Stimulated activated CD4-positive, alpha-beta T cell treated with anti-CD3 and anti-CD28 coated beads, Interleukin-15, amount 100 ng/mL, for 24 hours (primary cell): Measurements from ENCODE around the gene CCL23.
A peak's percentile ranks its signal among the peaks of the same experiment; 100 is the strongest.
"Not testable (repeated sequence)": the region's sequence is repeated elsewhere in the genome, so short reads cannot be mapped to it uniquely, and the experiment has no call there.

Experiments used
- DNase-seq: peaks from one replicate; pipeline ENCODE4 v3.0.0-alpha.2; 2020

Gene CCL23, protein sequence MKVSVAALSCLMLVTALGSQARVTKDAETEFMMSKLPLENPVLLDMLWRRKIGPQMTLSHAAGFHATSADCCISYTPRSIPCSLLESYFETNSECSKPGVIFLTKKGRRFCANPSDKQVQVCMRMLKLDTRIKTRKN

DNA sequence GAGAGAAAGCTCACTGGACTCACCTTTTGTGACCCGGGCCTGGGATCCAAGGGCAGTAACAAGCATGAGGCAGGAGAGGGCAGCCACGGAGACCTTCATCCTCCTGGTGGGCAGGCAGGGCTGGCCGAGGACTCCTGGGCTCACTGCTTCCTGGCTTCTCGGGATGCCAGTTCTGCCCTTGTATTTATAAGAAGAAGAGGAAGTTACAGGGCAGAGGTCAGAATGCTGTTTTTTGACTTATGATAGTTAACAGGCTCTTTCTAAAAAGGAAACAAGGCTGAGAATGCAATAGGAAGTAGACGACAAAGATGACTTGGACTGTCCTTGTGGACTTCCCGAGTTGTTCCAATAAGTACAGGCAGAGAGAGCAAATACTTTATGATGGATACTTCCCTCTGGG, at the start of gene CCL23:
CCL23 (minus strand) TSS at position 174 of the 400 bp plus-strand sequence; CDS start at position 99, 75 bp downstream.
- DNase-seq: no peak

DNA sequence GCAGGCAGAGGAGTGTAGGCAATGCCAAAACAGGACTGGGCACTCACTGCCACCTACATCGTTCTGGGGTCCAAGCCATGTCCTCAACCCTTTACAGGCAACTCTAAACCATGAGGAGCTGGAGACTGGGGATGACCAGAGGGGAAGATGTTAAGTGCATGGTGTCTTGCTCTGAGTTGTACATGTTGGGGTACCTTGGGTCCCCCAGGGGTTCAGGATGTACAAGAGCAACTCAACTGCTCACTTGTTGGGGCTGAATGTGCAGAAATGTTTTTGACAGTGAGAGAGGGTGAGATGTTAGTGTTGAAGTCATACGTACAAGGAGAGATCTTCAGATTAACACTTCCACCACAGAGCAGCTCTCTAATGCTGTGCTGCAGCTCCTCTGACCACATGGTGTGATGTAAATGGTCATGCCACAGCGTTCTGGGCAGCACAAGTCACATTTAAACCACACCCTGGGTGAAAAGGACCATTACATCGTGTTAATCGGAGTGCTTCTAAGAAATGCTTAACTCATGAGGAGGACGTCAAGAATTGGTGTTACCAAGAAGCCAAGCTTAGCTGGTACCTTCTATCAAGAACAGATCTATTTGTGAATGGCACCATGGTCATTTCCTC, 48.7 kb upstream of the CCL23 start:
- no peak for DNase-seq

DNA sequence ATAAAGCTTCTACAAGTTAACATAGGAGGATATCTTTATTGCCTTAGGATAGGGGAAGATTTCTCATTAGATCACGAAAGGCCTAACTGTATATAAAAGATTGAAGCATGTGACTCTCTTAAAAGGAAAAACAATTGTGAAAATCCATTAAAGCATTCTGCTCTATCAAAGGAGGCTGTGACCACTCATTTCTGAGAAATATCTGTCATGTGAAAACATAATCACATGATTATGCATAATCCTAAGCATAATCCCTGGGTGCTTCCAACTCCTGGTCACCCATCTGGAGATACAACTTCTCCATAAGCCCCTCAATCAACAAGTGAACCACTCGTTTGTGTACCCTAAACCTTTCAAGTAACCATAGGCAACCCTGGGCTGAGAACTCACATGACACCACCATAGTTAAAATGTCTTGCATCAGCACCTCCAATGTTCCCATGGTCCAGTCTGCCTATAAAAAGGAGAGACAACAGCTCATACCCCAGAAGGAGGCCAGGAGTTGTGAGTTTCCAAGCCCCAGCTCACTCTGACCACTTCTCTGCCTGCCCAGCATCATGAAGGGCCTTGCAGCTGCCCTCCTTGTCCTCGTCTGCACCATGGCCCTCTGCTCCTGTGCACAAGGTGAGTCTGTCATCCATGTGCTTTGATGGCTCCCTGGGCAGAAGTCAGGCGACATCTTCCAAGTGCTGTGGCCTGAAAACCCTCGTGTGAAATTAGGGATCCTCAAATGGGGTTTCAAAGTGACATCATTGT, 46.2 kb upstream of the CCL23 start, which contains the start of gene CCL18:
CCL18 (plus strand) TSS at position 487 of the 756 bp plus-strand sequence; CDS start at position 558, 71 bp downstream.
- DNase-seq: no peak

DNA sequence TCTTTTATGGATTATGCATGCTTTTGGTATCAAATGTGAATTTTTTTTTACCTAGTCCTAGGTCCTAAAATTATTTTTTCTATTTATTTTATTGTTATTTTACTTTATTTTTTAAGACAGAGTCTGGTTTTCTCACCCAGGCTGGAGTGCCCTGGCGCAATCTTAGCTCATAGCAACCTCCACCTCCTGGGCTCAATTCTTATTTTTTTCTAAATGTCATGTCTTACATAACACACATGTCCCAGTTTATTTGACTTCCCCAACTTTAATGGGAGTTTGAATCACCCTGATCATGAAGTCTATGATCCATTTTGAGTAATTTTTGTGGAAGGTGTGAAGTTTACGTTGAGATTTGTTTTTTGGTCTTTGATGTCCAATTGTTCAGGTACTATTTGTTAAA, 43.0 kb upstream of the CCL23 start:
- DNase-seq: no peak

DNA sequence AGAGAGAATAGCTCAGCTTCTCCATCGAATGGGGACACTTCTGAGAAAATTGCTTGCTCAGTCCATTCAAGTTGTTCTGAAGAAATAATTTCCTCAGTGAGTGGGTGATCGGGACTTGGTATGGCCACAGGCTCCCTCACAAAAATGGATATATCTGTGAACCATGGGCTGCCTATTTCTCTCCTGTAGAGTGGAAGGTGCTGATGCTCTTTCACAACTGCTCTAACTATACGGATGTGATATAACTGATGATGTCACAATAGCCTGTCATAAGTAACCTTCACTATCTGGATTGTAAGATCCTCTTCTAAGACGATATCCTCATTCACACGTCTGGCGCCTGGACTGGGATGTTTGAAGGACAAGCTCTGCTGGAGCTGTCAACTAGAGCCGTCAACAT, 41.6 kb upstream of the CCL23 start:
- no peak for DNase-seq

DNA sequence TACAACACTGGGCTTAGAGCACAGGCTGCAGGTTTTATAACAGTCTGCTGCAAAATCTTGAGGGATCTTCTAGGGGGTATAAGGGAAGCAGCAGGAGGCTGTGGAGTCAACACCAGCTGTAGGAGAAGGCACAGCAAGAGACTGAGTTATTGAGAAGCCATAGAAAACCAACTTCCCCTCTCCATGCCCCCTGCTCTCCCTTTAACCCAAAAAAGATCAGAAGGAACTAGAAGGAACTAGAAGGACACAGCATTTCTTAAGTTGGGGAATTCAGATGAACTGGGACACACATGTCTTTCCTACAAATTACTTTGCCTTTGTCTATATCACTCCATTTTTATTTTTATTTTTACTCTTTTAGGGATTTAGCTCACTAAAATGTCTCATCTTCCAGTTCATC, 40.1 kb upstream of the CCL23 start:
- DNase-seq: no peak

DNA sequence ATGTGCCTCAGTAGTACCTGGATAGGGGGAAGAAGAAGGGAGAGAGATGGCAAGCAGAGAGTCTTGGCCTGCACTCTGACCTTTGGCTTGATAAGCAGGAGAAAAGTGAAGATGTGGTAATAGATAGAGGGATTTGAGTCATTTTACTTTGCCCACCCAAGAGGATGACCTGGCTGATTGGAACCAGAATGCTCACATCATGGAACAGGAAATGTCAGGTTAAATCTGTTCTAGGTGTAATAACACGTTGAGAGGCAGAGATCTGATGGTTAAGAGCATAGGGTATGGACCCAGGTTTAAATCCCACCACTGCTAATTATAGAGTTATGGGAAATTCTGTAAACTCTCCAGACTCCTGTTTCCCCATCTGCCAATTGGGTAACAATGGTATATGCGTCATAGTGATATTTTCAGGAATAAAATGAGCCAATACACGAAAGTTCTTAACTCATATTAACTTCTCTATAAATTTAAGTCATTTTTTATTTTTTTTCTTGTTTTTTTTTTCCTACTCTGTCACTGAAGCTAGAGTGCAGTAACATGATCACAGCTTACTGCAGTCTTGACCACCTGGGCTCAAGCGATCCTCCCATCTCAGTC, 38.2 kb upstream of the CCL23 start:
- no peak for DNase-seq

DNA sequence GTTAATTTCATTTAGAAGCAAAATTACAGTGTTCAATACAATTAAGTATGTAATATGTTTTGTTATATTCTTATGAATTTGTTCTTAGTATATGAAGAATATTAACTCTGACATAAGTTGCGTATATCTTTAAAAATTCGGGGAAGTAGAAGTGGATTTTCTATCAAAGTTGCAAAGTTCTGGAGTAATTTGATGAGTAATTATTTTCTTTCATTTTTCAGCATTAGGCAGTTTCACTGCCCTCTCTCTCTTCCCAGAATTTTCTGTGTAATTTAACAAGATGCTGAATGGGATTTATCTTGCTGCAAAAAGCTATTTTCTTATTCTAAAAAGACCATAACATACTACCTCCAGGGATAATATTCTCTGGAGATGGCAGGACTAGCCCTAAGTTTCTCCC, 37.4 kb upstream of the CCL23 start:
- DNase-seq: no peak

DNA sequence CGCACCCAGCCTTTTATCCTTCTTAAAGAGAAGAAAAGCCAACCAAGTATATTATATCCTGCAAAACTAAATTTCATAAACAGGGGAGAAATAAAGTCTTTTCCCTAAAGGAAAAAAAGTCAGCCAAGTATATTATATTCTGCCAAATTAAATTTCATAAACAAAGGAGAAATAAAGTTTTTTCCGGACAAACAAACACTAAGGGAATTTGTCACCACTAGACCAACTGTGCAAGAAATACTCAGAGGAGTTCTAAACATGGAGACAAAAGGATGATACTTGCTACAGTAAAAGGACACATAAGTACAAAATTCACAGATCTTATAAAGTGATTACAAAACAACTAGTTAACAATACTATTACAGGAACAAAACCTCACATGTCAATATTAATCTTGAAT, 31.9 kb upstream of the CCL23 start:
- no peak for DNase-seq

DNA sequence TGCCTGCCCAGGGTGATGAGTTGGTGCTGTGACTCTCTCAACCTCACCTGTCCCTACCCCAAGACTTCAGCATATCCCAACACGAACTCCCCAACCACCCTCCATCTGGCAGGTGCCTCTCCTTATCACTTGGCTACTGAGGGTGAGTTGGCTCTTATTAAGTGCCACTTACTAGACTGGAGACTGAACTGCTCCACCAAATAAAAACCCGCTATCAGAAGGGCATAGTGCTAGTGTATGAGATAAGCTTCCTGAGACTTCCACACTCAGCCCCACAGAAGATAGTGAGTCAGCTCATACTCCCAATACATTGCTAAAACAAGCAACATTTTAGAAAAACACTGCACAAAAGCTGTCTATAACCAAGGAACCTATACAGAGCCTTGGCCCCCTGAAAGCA, 30.3 kb upstream of the CCL23 start:
- no peak for DNase-seq

DNA sequence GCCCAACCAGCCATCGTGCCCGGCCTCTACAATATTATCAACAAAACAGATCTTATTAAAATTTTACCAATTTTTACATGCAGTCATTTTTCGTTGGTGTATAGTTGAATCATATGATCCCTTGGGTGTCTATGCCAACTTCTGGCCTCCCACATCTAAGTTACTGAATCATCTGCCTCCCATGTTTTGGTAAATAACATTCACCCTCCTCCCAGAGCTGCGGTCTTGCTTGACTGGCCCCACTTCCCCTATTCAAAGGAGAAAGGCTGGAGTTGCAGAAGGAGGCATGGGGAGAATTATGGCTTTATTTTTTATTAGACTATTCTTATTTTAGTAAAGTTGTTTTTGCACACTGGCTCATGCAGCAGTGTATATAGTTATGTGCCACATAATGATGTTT, 18.5 kb upstream of the CCL23 start:
- no peak for DNase-seq

DNA sequence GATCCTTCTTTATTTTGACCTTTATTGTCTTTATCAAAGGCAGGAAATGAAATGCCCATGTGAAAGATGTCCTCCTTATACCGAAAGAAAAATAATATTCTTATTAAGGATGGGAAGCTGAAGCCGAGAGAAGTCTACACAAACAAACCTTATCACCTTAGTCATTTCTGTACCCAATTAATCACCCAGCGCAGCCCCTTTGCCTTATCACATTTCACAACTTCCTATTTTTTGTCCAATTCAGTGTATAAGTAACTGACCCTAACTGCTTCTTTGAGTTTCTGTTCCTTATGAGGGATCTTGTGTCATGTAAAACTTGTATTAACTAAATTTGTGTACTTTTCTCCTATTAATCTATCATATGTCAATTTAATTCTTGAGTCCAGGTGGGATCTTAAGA, 16.4 kb upstream of the CCL23 start:
- no peak for DNase-seq

DNA sequence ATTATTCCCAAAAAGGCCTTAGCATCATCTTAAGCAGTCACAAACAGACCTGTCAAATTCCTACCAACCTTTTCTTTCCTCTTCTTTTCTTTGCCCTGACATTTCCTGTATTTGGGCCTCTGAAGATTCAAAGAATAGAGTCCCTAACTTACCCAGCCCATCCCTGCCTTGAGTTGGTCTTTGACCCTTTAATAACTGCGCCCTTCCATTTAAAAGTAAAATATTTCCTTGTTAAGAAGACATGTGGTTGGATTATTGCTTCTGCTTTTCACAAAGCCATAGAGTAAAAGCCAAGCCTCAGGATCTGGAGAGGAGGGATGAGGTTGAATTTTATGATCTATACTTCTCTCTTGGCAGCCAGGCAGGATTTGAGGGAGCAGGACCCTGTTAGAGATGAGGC, 13.2 kb upstream of the CCL23 start:
- no peak for DNase-seq

DNA sequence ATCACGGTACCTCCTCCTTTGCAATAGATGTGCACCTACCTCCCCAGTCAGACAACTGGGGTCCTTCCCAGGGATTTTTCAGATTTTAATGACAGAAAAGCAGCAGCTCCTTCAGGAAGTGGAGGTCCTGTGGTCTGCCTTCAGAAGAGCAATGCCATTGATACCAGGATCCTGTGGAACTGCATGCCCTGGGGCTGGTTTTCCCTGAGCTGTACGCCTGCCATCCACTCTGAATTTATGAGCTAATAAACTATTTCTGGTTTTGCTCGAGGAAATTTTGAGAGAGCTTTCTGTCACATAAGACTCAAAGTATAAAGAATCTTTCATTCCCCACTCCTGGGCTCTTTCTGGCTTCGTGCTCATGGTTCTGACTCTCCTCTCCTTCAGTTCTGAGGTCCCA, 10.0 kb upstream of the CCL23 start:
- no peak for DNase-seq

DNA sequence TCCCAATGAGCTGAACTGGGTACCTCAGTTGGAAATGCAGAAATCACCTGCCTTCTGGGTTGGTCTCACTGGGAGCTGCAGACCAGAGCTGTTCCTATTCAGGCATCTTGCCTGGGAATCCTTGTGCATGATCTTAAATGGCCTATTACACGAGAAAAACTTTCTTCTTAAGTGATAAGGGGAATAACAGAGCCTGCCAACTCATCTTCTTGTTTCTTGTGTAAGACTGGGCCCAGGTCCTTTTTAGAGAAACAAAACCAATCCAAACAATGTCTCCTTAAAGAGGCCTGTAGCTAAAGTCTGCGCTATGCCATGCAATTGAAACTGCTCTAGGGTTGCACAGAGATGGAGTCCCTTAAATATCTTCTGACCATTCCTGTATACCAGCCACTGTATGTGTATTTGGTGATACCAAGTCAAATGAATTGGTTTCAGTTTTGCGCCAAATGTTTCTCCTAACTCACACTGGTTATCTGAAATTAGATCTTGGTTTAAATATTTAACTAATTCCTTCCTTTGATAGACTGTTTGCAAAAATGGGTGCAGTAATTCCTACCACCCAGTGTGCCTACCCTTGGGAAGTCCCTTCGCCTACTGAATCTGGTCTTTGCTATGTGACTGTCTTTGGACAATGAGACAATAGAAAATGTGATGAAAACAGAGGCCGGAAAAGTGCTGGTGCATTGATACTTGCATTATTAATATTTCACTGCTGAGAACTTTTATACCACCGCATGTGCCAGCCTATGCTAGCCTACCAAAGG, 6.5 kb upstream of the CCL23 start:
- DNase-seq: no peak

DNA sequence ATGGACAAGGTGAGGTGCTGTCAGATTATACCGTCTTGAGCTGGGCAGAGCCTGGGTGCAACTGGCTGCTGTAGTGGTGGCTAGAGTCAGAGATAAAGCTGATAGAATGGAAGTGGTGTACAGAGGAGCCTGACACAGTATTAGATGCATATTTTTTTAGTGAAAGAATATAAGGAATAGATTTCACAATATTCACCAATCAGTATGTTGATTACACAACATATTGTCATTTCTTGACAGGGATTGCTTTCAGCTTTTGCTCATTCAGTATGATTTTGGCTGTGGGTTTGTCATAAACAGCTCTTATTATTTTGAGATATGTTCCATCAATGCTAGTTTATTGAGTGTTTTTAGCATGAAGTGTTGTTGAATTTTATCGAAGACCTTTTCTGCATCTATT, 1.7 kb upstream of the CCL23 start:
- no peak for DNase-seq

DNA sequence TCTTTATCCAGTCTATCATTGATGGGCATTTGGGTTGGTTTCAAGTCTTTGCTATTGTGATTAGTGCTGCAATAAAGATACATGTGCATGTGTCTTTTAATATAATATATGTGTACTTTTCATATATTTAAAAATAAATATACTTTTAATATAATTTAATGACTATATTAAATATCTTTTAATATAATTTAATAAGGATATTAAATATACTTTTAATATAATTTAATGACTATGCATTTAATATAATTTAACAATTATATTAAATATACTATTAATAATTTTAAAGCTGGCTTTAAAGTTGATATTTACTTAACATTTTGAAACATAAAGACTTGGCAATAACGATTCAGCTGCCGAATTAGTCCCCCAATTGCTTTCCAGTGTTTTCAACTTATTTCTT, 1.2 kb downstream of the CCL23 start:
- DNase-seq: no peak

DNA sequence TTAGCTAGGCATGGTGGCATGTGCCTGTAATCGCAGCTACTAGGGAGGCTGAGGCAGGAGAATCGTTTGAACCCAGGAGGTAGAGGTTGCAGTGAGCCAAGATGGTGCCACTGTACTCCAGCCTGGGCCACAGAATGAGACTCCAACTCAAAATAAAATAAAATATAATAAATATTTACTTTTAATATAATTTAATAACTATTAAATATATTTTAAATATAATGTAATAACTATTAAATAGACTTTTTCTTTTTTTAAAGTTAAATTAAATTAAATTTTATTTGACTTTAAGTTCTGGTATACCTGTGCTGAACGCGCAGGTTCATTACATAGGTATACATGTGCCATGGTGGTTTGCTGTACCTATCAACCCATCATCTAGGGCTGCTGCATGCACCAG, 1.9 kb downstream of the CCL23 start:
- not testable (repeated sequence) for DNase-seq

DNA sequence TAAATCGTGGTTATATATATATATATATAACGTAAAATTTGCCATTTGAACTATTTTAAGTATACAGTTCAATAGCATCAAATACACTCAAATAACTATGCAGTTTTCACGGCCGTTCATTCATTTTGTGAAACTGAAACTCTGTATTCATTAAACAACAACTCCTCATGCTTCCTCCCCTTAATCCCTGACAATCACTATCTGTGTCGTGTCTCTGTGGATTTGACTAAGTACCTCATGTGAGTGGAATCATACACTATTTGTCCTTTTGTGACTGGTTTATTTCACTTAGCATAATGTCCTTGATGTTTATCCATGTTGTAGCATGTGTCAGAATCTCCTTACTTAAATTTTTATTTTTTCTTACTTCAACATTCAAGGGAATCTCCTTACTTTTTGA, 2.8 kb downstream of the CCL23 start:
- DNase-seq: no peak

DNA sequence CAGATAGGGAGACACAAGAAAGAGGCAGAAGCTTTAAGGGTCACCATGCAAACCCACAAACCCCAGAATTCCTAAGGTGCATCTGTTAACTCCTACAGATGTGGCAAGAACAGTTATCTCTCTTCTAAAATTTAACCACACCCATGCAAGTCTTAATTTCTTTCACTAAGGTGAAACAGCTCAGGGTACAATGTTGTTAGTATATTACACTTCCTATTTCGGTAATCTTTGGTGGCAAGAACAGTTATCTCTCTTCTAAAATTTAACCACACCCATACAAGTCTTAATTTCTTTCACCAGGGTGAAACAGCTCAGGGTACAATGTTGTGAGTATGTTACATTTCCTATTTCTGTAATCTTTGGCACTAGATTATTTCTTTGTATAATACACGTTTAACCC, 6.6 kb downstream of the CCL23 start:
- DNase-seq: no peak

DNA sequence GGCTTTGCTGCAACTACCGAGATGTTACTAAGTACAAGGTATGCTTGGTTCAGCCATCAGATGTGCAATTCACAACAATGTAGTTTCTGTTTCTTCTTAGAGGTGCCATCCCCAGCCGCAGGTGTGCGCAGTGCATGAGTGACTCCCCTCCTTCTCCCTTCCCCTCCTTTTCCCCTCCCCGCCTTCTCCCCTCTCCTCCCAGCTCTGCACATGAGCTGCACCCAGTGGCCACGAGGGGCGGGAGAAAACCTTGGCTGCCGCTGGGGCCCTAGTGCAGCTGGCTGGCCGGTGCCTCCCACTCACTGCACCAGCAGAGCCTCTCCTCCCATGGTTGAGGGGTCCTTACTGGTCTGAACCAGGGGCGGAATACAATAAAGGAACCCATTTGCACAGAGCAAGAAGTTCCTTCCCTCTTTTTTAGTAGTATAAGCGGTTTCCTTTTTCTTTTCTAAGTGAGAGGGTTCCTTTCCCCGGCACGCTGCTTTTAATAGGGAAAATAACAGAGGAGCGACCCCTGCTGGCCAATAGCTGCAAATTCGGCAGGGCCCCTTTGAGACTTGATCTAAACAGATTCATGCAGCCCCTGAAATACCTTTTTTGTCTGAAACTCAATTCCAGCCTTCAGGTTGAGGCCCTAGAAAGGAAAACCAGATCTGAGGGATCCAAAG, 8.6 kb downstream of the CCL23 start:
- peak; percentile 14 for DNase-seq

DNA sequence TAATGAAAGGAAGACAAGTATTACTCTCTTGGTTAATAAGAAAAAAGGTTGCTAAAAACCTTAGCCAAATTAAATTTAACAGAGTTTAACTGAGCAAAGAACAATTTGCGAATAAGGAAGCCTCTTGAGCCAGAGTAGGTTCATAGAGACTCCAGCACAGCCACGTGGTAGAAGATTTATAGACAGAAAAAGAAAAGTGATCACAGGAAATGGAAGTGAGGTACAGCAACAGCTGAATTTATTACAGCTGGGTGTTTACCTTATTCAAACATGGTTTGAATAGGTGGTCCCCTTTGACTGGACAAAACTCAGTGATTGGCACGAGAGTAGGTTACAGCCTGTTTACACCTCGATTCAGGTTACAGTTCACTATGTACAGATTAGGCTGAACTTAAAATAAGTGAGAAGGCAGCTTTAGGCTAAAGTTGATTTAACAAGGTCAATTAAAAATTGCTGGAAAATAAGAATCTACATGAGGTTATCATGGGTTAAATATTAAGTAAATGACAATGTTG, 13.1 kb downstream of the CCL23 start:
- no peak for DNase-seq
